WTC11 (cell line): ENCODE results near the gene ERC2. TPM values are rescaled to one million over a fixed set of nuclear protein-coding genes. Genes with fewer than 3 reads are reported as not detected.

Experiments
- ATAC-seq: fragments of 200-7000 bp; cut with Tn5 transposase; 2 replicates; pipeline ENCODE4 v1.10.0; 2021; ENCODE audit warnings: mild to moderate bottlenecking, moderate library complexity
- CTCF ChIA-PET: fragments of 300-600 bp; sonication (Branson Sonifier 250); formaldehyde crosslinking; loops from one replicate; lab custom pipeline; 2021; ENCODE audit warnings: antibody characterized with exemption; lab: Charles Lee
- POLR2A ChIA-PET: fragments of 350-600 bp; sonication (Branson Sonifier 250); formaldehyde crosslinking; loops from one replicate; lab custom pipeline; 2021; ENCODE audit warnings: antibody characterized with exemption; lab: Charles Lee
- DNase-seq: peaks from one replicate; pipeline ENCODE4 v3.0.0; 2021; ENCODE audit warnings: low spot score
- H3K27ac Mint-ChIP-seq: 2 replicates; pipeline ENCODE4 v1.8.0; 2021; ENCODE audit warnings: mixed read lengths
- H3K27me3 Mint-ChIP-seq: 2 replicates; pipeline ENCODE4 v1.8.0; 2021; ENCODE audit warnings: low read depth, mild to moderate bottlenecking, moderate library complexity, mixed read lengths
- H3K36me3 Mint-ChIP-seq: 2 replicates; pipeline ENCODE4 v1.8.0; 2021; ENCODE audit warnings: mixed read lengths
- H3K4me1 Mint-ChIP-seq: 2 replicates; pipeline ENCODE4 v1.8.0; 2022; ENCODE audit warnings: mixed read lengths
- H3K4me3 Mint-ChIP-seq: 2 replicates; pipeline ENCODE4 v1.8.0; 2021; ENCODE audit warnings: mild to moderate bottlenecking, moderate library complexity, mixed read lengths
- H3K9me3 Mint-ChIP-seq: 2 replicates; pipeline ENCODE4 v1.8.0; 2021; ENCODE audit warnings: mixed read lengths
- CBFB ChIP-seq: sonication (generic); formaldehyde crosslinking; IDR thresholded peaks from 2 replicates; pipeline ENCODE4 v1.8.1; 2022; ENCODE audit warnings: mild to moderate bottlenecking, low read depth, missing genetic modification reagents
- EMX1 ChIP-seq: fragments of 250-450 bp; sonication (Bioruptor Pico); IDR thresholded peaks from 2 replicates; pipeline ENCODE4 v1.8.0; 2021; ENCODE audit warnings: mild to moderate bottlenecking
- FOXJ3 ChIP-seq: sonication (generic); formaldehyde crosslinking; IDR thresholded peaks from 2 replicates; pipeline ENCODE4 v1.9.0; 2021; ENCODE audit warnings: missing genetic modification reagents, mild to moderate bottlenecking, borderline replicate concordance
- FOXK1 ChIP-seq: sonication (generic); formaldehyde crosslinking; IDR thresholded peaks from 2 replicates; pipeline ENCODE4 v1.8.0; 2022; ENCODE audit warnings: mild to moderate bottlenecking, moderate library complexity, missing genetic modification reagents
- KAT7 ChIP-seq: sonication (generic); formaldehyde crosslinking; IDR thresholded peaks from 2 replicates; pipeline ENCODE4 v1.8.1; 2023; ENCODE audit warnings: missing genetic modification reagents, mild to moderate bottlenecking, borderline replicate concordance
- MYBL2 ChIP-seq: sonication (generic); formaldehyde crosslinking; IDR thresholded peaks from 2 replicates; pipeline ENCODE4 v1.8.1; 2023; ENCODE audit warnings: mild to moderate bottlenecking, moderate library complexity, missing genetic modification reagents
- NR1H2 ChIP-seq: sonication (generic); formaldehyde crosslinking; IDR thresholded peaks from 2 replicates; pipeline ENCODE4 v1.9.0; 2021; ENCODE audit warnings: mild to moderate bottlenecking, moderate library complexity, missing genetic modification reagents
- NR3C1 ChIP-seq: sonication (generic); formaldehyde crosslinking; conservative IDR thresholded peaks from 2 replicates; pipeline ENCODE4 v1.8.1; 2023; ENCODE audit warnings: low read depth, mild to moderate bottlenecking, missing genetic modification reagents
- SMAD4 ChIP-seq: sonication (generic); formaldehyde crosslinking; IDR thresholded peaks from 2 replicates; pipeline ENCODE4 v1.8.0; 2022; ENCODE audit warnings: mild to moderate bottlenecking, missing genetic modification reagents
- SP1 ChIP-seq: sonication (generic); formaldehyde crosslinking; conservative IDR thresholded peaks from 2 replicates; pipeline ENCODE4 v1.8.1; 2022; ENCODE audit warnings: missing genetic modification reagents
- ZNF121 ChIP-seq: sonication (generic); formaldehyde crosslinking; IDR thresholded peaks from 2 replicates; pipeline ENCODE4 v1.8.0; 2023; ENCODE audit warnings: missing genetic modification reagents
- ZNF219 ChIP-seq: sonication (generic); formaldehyde crosslinking; IDR thresholded peaks from 2 replicates; pipeline ENCODE4 v1.8.0; 2023; ENCODE audit warnings: missing genetic modification reagents, mild to moderate bottlenecking, borderline replicate concordance
- total RNA-seq: library from RNA; stranded (reverse); gene quantifications from 3 replicates; pipeline ENCODE4 v1.2.3, GENCODE V29; 2021
- TF ChIP-seq, protein P1 (sequence below): sonication (generic); formaldehyde crosslinking; IDR thresholded peaks from 2 replicates; pipeline ENCODE4 v1.8.0; 2022; ENCODE audit warnings: missing genetic modification reagents
- TF ChIP-seq, protein P2 (sequence below): sonication (generic); formaldehyde crosslinking; IDR thresholded peaks from 2 replicates; pipeline ENCODE4 v1.8.1; 2022; ENCODE audit warnings: mild to moderate bottlenecking, moderate library complexity, missing genetic modification reagents
- TF ChIP-seq, protein P3 (sequence below): sonication (generic); formaldehyde crosslinking; IDR thresholded peaks from 2 replicates; pipeline ENCODE4 v1.8.1; 2022; ENCODE audit warnings: mild to moderate bottlenecking, missing genetic modification reagents, moderate library complexity, borderline replicate concordance
- TF ChIP-seq, protein P4 (sequence below): sonication (generic); formaldehyde crosslinking; IDR thresholded peaks from 2 replicates; pipeline ENCODE4 v1.8.1; 2023; ENCODE audit warnings: mild to moderate bottlenecking, missing genetic modification reagents
- TF ChIP-seq, protein P5 (sequence below): sonication (generic); formaldehyde crosslinking; IDR thresholded peaks from 2 replicates; pipeline ENCODE4 v1.8.0; 2022; ENCODE audit warnings: mild to moderate bottlenecking, missing genetic modification reagents
- TF ChIP-seq, protein P6 (sequence below): fragments of 250-450 bp; sonication (Bioruptor Pico); conservative IDR thresholded peaks from 2 replicates; pipeline ENCODE4 v1.9.0; 2021; ENCODE audit warnings: mild to moderate bottlenecking
- TF ChIP-seq, protein P7 (sequence below): sonication (generic); formaldehyde crosslinking; IDR thresholded peaks from 2 replicates; pipeline ENCODE4 v1.8.0; 2022; ENCODE audit warnings: mild to moderate bottlenecking, missing genetic modification reagents
- TF ChIP-seq, protein P8 (sequence below): sonication (generic); formaldehyde crosslinking; IDR thresholded peaks from 2 replicates; pipeline ENCODE4 v1.8.0; 2023; ENCODE audit warnings: missing genetic modification reagents

The ERC2 gene
- total RNA-seq, 1 experiment from 2014 or later, result 23.5 TPM

DNA sequence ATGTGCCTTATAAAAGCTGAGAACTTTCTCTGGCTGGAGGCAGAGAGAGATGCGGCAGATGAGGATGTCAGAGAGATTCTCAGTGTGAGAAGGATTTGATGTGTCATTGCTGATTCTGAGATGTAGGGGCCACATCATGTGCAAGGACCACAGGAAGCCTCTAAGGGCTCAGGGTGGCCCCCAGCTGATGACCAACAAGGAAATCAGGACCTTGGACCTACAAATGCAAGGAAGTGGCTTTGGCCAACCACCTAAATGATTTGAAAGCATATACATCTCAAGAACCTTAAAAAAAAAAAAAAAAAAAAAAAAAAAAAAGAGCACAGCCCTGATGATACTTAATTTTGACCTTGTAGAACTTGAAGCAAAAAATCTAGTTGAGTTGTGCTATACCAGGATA, 282.4 kb downstream of the ERC2 start:
- H3K9me3 Mint-ChIP-seq, result no peaks in the 10 kb centered on the region
- POLR2A ChIA-PET, result no interaction called here
- no peak overlapping the region for H3K4me3 Mint-ChIP-seq
- no peaks in the 10 kb centered on the region for H3K27me3 Mint-ChIP-seq
- no peaks in the 10 kb centered on the region for H3K36me3 Mint-ChIP-seq
- TF ChIP-seq, protein P1, sequence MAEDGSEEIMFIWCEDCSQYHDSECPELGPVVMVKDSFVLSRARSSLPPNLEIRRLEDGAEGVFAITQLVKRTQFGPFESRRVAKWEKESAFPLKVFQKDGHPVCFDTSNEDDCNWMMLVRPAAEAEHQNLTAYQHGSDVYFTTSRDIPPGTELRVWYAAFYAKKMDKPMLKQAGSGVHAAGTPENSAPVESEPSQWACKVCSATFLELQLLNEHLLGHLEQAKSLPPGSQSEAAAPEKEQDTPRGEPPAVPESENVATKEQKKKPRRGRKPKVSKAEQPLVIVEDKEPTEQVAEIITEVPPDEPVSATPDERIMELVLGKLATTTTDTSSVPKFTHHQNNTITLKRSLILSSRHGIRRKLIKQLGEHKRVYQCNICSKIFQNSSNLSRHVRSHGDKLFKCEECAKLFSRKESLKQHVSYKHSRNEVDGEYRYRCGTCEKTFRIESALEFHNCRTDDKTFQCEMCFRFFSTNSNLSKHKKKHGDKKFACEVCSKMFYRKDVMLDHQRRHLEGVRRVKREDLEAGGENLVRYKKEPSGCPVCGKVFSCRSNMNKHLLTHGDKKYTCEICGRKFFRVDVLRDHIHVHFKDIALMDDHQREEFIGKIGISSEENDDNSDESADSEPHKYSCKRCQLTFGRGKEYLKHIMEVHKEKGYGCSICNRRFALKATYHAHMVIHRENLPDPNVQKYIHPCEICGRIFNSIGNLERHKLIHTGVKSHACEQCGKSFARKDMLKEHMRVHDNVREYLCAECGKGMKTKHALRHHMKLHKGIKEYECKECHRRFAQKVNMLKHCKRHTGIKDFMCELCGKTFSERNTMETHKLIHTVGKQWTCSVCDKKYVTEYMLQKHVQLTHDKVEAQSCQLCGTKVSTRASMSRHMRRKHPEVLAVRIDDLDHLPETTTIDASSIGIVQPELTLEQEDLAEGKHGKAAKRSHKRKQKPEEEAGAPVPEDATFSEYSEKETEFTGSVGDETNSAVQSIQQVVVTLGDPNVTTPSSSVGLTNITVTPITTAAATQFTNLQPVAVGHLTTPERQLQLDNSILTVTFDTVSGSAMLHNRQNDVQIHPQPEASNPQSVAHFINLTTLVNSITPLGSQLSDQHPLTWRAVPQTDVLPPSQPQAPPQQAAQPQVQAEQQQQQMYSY (CRISPR knock-in tag), result no peak
- no peak for TF ChIP-seq FOXJ3 (CRISPR knock-in tag)
- TF ChIP-seq, protein P2, sequence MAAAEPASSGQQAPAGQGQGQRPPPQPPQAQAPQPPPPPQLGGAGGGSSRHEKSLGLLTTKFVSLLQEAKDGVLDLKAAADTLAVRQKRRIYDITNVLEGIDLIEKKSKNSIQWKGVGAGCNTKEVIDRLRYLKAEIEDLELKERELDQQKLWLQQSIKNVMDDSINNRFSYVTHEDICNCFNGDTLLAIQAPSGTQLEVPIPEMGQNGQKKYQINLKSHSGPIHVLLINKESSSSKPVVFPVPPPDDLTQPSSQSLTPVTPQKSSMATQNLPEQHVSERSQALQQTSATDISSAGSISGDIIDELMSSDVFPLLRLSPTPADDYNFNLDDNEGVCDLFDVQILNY (CRISPR knock-in tag), result no peak
- TF ChIP-seq, all 79 proteins: peak for 0
- DNase-seq (no peak), ATAC-seq (no peak)
- Mint-ChIP-seq H3K27ac (no peak overlapping the region), H3K4me1 (no peaks in the 10 kb centered on the region)
- CTCF ChIA-PET, result interaction anchor here (1.4 kb wide), 1 partner anchor 95 kb away, joined by 3 read pairs; no protein-coding TSS in a partner anchor

DNA sequence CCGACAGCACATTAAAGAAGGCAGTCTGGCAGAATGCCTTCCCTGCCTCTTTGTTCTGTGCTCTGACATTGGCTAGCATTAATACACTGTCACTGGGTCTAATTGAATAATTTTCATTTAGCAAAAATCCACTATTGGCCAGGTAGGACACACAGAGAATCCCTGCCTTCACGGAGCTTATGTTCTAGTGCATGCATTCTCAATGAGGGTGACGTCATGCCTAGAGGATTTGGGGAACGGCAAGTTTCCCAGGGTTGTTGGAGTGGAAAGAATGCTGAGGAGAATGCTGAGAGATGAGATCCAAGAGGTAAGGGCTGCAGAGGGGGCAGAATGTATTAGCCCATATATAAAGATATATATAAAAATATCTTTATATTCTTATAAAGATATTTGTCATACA, 284.7 kb downstream of the ERC2 start:
- Mint-ChIP-seq H3K9me3 (peaks cover 5% of the 10 kb centered on the region; the same call in 1 of the 2 replicates), H3K27me3 (no peaks in the 10 kb centered on the region), H3K4me3 (no peak overlapping the region), H3K36me3 (no peaks in the 10 kb centered on the region), H3K4me1 (no peaks in the 10 kb centered on the region), H3K27ac (no peak overlapping the region)
- CTCF ChIA-PET, result no interaction called here
- TF ChIP-seq ZNF219 (CRISPR knock-in tag) (no peak), FOXK1 (no peak), EMX1 (no peak), KAT7 (CRISPR knock-in tag) (no peak), ZNF121 (CRISPR knock-in tag) (no peak), SMAD4 (CRISPR knock-in tag) (no peak), NR3C1 (CRISPR knock-in tag) (no peak), CBFB (CRISPR knock-in tag) (no peak)
- TF ChIP-seq, protein P3, sequence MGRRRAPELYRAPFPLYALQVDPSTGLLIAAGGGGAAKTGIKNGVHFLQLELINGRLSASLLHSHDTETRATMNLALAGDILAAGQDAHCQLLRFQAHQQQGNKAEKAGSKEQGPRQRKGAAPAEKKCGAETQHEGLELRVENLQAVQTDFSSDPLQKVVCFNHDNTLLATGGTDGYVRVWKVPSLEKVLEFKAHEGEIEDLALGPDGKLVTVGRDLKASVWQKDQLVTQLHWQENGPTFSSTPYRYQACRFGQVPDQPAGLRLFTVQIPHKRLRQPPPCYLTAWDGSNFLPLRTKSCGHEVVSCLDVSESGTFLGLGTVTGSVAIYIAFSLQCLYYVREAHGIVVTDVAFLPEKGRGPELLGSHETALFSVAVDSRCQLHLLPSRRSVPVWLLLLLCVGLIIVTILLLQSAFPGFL, result no peak
- TF ChIP-seq, protein P4, sequence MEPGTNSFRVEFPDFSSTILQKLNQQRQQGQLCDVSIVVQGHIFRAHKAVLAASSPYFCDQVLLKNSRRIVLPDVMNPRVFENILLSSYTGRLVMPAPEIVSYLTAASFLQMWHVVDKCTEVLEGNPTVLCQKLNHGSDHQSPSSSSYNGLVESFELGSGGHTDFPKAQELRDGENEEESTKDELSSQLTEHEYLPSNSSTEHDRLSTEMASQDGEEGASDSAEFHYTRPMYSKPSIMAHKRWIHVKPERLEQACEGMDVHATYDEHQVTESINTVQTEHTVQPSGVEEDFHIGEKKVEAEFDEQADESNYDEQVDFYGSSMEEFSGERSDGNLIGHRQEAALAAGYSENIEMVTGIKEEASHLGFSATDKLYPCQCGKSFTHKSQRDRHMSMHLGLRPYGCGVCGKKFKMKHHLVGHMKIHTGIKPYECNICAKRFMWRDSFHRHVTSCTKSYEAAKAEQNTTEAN (CRISPR knock-in tag), result no peak
- DNase-seq (no peak), ATAC-seq (no peak)
- POLR2A ChIA-PET, result no interaction called here

DNA sequence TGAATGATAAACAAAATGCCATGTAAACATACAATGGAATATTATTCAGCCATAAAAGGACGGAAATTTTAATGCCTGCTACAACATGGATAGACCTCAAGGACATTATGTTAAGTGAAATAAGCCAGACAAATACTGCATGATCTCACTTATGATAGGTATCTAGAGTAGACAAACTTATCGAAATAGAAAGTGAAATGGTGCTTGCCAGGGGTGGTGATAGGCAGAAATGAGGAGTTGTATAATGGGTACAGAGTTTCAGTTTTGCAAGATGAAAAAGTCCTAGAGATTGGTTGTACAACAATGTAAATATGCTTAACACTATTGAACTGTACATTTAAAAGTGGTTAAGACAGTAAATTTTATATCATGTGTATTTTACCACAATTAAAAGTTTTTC, 287.8 kb downstream of the ERC2 start:
- Mint-ChIP-seq H3K27ac (no peak overlapping the region), H3K4me1 (no peaks in the 10 kb centered on the region), H3K9me3 (peaks cover 5% of the 10 kb centered on the region; the same call in 1 of the 2 replicates), H3K27me3 (no peaks in the 10 kb centered on the region), H3K4me3 (no peak overlapping the region), H3K36me3 (no peaks in the 10 kb centered on the region)
- ChIA-PET POLR2A (no interaction called here), CTCF (no interaction called here)
- DNase-seq (no peak), ATAC-seq (no peak)
- TF ChIP-seq ZNF121 (CRISPR knock-in tag) (no peak), FOXK1 (no peak), KAT7 (CRISPR knock-in tag) (no peak), MYBL2 (CRISPR knock-in tag) (no peak), NR1H2 (CRISPR knock-in tag) (no peak), SP1 (CRISPR knock-in tag) (no peak)
- TF ChIP-seq, protein P5, sequence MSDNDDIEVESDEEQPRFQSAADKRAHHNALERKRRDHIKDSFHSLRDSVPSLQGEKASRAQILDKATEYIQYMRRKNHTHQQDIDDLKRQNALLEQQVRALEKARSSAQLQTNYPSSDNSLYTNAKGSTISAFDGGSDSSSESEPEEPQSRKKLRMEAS, result no peak
- TF ChIP-seq, protein P6, sequence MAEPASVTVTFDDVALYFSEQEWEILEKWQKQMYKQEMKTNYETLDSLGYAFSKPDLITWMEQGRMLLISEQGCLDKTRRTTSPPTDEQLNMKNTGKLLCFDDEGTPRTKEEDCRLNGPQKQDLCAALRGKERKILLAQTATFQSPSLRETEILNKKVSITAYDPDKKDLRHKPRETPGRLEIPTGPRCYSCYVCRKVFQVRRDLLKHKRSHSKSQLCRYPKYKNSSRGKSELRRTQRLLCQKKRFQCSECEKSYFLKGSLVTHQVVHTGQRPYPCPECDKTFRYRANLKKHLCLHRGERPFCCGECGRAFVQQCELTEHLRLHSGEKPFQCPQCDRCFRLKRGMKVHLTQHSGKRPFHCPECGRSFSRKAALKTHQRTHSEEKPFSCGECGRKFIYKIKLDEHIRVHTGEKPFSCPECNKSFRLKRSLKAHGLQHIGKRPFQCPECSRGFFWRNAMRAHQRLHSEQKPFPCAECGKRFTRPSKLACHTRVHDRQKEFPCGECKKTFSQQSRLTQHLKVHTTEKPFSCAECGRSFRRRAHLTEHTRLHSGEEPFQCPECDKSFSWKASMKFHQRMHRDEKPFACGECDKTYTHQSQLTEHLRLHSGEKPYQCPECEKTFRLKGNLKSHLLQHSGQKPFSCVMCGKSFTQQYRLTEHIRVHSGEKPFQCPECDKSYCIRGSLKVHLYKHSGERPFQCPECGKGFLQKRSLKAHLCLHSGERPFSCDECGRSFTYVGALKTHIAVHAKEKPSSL (CRISPR knock-in tag), result no peak
- TF ChIP-seq, protein P7, sequence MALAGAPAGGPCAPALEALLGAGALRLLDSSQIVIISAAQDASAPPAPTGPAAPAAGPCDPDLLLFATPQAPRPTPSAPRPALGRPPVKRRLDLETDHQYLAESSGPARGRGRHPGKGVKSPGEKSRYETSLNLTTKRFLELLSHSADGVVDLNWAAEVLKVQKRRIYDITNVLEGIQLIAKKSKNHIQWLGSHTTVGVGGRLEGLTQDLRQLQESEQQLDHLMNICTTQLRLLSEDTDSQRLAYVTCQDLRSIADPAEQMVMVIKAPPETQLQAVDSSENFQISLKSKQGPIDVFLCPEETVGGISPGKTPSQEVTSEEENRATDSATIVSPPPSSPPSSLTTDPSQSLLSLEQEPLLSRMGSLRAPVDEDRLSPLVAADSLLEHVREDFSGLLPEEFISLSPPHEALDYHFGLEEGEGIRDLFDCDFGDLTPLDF (CRISPR knock-in tag), result no peak
- TF ChIP-seq, protein P8, sequence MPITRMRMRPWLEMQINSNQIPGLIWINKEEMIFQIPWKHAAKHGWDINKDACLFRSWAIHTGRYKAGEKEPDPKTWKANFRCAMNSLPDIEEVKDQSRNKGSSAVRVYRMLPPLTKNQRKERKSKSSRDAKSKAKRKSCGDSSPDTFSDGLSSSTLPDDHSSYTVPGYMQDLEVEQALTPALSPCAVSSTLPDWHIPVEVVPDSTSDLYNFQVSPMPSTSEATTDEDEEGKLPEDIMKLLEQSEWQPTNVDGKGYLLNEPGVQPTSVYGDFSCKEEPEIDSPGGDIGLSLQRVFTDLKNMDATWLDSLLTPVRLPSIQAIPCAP (CRISPR knock-in tag), result no peak
